ENCODE measurements around the gene LSAMP. TPM values are rescaled to one million over a fixed set of nuclear protein-coding genes. Genes with fewer than 3 reads are reported as not detected.

LSAMP gene
- total RNA-seq, 1 experiment from 2014 or later = not detected

- Histone ChIP-seq H3K27me3 (replicated peaks; ENCODE audit: control insufficient read depth, insufficient read depth, low read length) (no peaks in the 10 kb centered on the region), H3K4me3 (ENCODE audit: low read depth, low read length) (no peak overlapping the region), H3K4me1 (peaks cover 5% of the 10 kb centered on the region; the same call in 1 of the 2 replicates), H3K36me3 (ENCODE audit: control insufficient read depth, insufficient read depth, low read length) (no peaks in the 10 kb centered on the region), H3K9me3 (no peaks in the 10 kb centered on the region)
- CTCF ChIA-PET = no interaction called here
- no peak overlapping the region for H3K27ac Mint-ChIP-seq (ENCODE audit: unreplicated experiment)
- intact Hi-C loops (cut with micrococcal nuclease; ENCODE audit: unreplicated experiment) = no loop called here
- no peaks in the 10 kb centered on the region for H3K36me3 Mint-ChIP-seq (ENCODE audit: insufficient read depth, unreplicated experiment)
- no TSS peak for BruUV-seq (replicated peaks)
- no peaks in the 10 kb centered on the region for H3K9me3 Mint-ChIP-seq (ENCODE audit: unreplicated experiment)
- TF ChIP-seq CTCF (IDR thresholded peaks at IDR 0.05; ENCODE audit: insufficient read depth in 1 of 2, low read depth in 1 of 2, low read length in 1 of 2, severe bottlenecking in 1 of 2, unreplicated experiment in 1 of 2) = no peak
- peaks cover 4% of the 10 kb centered on the region for H3K27me3 Mint-ChIP-seq (ENCODE audit: insufficient read depth, unreplicated experiment)
- H3K4me3 Mint-ChIP-seq (ENCODE audit: unreplicated experiment) = no peak overlapping the region
- POLR2A ChIA-PET = no interaction called here
- no peak for DNase-seq
- peaks cover 24% of the 10 kb centered on the region for H3K4me1 Mint-ChIP-seq (ENCODE audit: low read depth, unreplicated experiment)
Observed at GRCh38 chr3:115789481-115789880, 655.8 kb downstream of the LSAMP start.

- peaks cover 5% of the 10 kb centered on the region; the same call in 1 of the 2 replicates for H3K4me1 ChIP-seq
- H3K4me3 ChIP-seq (ENCODE audit: low read depth, low read length) = no peak overlapping the region
- H3K36me3 ChIP-seq (ENCODE audit: control insufficient read depth, insufficient read depth, low read length) = no peaks in the 10 kb centered on the region
- Mint-ChIP-seq H3K27ac (ENCODE audit: unreplicated experiment) (no peak overlapping the region), H3K36me3 (ENCODE audit: insufficient read depth, unreplicated experiment) (no peaks in the 10 kb centered on the region), H3K4me3 (ENCODE audit: unreplicated experiment) (no peak overlapping the region), H3K27me3 (ENCODE audit: insufficient read depth, unreplicated experiment) (peaks cover 4% of the 10 kb centered on the region), H3K4me1 (ENCODE audit: low read depth, unreplicated experiment) (peaks cover 26% of the 10 kb centered on the region), H3K9me3 (ENCODE audit: unreplicated experiment) (no peaks in the 10 kb centered on the region)
- CTCF ChIA-PET = no interaction called here
- no TSS peak for BruUV-seq (replicated peaks)
- H3K27me3 ChIP-seq (replicated peaks; ENCODE audit: control insufficient read depth, insufficient read depth, low read length) = no peaks in the 10 kb centered on the region
- no peaks in the 10 kb centered on the region for H3K9me3 ChIP-seq
- intact Hi-C loops (cut with micrococcal nuclease; ENCODE audit: unreplicated experiment) = no loop called here
- POLR2A ChIA-PET = no interaction called here
- no peak for TF ChIP-seq CTCF (IDR thresholded peaks at IDR 0.05; ENCODE audit: insufficient read depth in 1 of 2, low read depth in 1 of 2, low read length in 1 of 2, severe bottlenecking in 1 of 2, unreplicated experiment in 1 of 2)
- DNase-seq = no peak
Observed at GRCh38 chr3:115788921-115789470, 656.3 kb downstream of the LSAMP start.

GRCh38 chr3:115787818-115788217, 657.5 kb downstream of the LSAMP start:
- Mint-ChIP-seq H3K9me3 (ENCODE audit: unreplicated experiment) (no peaks in the 10 kb centered on the region), H3K27me3 (ENCODE audit: insufficient read depth, unreplicated experiment) (peaks cover 4% of the 10 kb centered on the region), H3K27ac (ENCODE audit: unreplicated experiment) (no peak overlapping the region), H3K4me1 (ENCODE audit: low read depth, unreplicated experiment) (peaks cover 20% of the 10 kb centered on the region), H3K36me3 (ENCODE audit: insufficient read depth, unreplicated experiment) (no peaks in the 10 kb centered on the region), H3K4me3 (ENCODE audit: unreplicated experiment) (no peak overlapping the region)
- DNase-seq = no peak
- TF ChIP-seq CTCF (IDR thresholded peaks at IDR 0.05; ENCODE audit: insufficient read depth in 1 of 2, low read depth in 1 of 2, low read length in 1 of 2, severe bottlenecking in 1 of 2, unreplicated experiment in 1 of 2) = no peak
- no peaks in the 10 kb centered on the region for H3K36me3 ChIP-seq (ENCODE audit: control insufficient read depth, insufficient read depth, low read length)
- no peaks in the 10 kb centered on the region for H3K9me3 ChIP-seq
- ChIA-PET POLR2A (no interaction called here), CTCF (no interaction called here)
- peaks cover 5% of the 10 kb centered on the region; the same call in 1 of the 2 replicates for H3K4me1 ChIP-seq
- H3K27me3 ChIP-seq (replicated peaks; ENCODE audit: control insufficient read depth, insufficient read depth, low read length) = no peaks in the 10 kb centered on the region
- H3K4me3 ChIP-seq (ENCODE audit: low read depth, low read length) = no peak overlapping the region
- BruUV-seq (replicated peaks) = no TSS peak
- intact Hi-C loops (cut with micrococcal nuclease; ENCODE audit: unreplicated experiment) = no loop called here

Measured in Caco-2 (cell line).